K562 (cell line): ENCODE measurements around the gene PAAF1. TPM values are rescaled to one million over a fixed set of nuclear protein-coding genes. Genes with fewer than 3 reads are reported as not detected.

Experiments used
- ATAC-seq: fragments of 200-7000 bp; cut with Tn5 transposase; 3 replicates; pipeline ENCODE4 v1.9.1; 2020; ENCODE audit warnings: moderate library complexity
- BruUV-seq: library from RNA; stranded (reverse); fragments of 400-500 nt; replicated peaks from 2 replicates; lab custom pipeline; 2021; lab: Mats Ljungman, UMichigan
- CTCF ChIA-PET: fragments of 300-600 bp; formaldehyde crosslinking; extraction: SDS; loops from one replicate; lab custom pipeline; 2021; ENCODE audit warnings: low intra/inter-chr PET ratio; lab: Yijun Ruan, JAX
- POLR2A ChIA-PET: fragments of 300-600, 350-650 bp; sonication (Branson Sonifier 250); formaldehyde crosslinking; extraction: SDS; loops from one replicate; lab custom pipeline; 2021; ENCODE audit warnings: antibody characterized with exemption, inconsistent platforms; lab: Yijun Ruan, JAX
- DNase-seq, 4 experiments: peaks; one replicate each; pipeline versions ENCODE4 v3.0.0 to v3.0.0-alpha.2; 2011 to 2018; ENCODE audit warnings: low spot score in 3 of 4, mixed read lengths in 3 of 4; ENCODE audit errors: extremely low read depth in 1 of 4
- FAIRE-seq: peaks from 2 replicates; lab custom pipeline; 2011; peaks lifted over from hg19 to GRCh38; lab: Jason Lieb, UNC
- H2AFZ ChIP-seq: 2 replicates; pipeline ENCODE4 v1.6.0; 2011; ENCODE audit warnings: low read depth, low read length, control low read depth, inconsistent platforms
- H3K27ac ChIP-seq: fragments of 200-600 bp; 3 replicates; pipeline ENCODE4 v1.8.0; 2011; ENCODE audit warnings: low read depth, mild to moderate bottlenecking, control low read depth, inconsistent platforms, low read length, moderate library complexity, mixed read lengths; ENCODE audit errors: extremely low read depth
- H3K27me3 ChIP-seq, 2 experiments: fragments of 300-600 bp in 1 of 2; 2 replicates in 1 of 2; 3 replicates in 1 of 2; pipeline versions ENCODE4 v1.6.0 to v1.8.0; 2011; ENCODE audit warnings: inconsistent platforms in 2 of 2, low read length in 2 of 2, mild to moderate bottlenecking in 1 of 2, mixed read lengths in 1 of 2, moderate library complexity in 1 of 2; ENCODE audit not compliant: control insufficient read depth in 2 of 2, insufficient read depth in 2 of 2
- H3K36me3 ChIP-seq: fragments of 300-600 bp; 3 replicates; pipeline ENCODE4 v1.8.0; 2011; ENCODE audit warnings: mild to moderate bottlenecking, low read length, inconsistent platforms; ENCODE audit not compliant: control insufficient read depth, insufficient read depth
- H3K4me1 ChIP-seq, 2 experiments: fragments of 200-600 bp in 1 of 2; replicated peaks in 1 of 2; 2 replicates in 1 of 2; 3 replicates in 1 of 2; pipeline versions ENCODE4 v1.5.1 to v1.8.0; 2011; ENCODE audit warnings: inconsistent platforms in 2 of 2, low read length in 2 of 2, mild to moderate bottlenecking in 1 of 2, mixed read lengths in 1 of 2, moderate library complexity in 1 of 2; ENCODE audit not compliant: control insufficient read depth in 2 of 2, insufficient read depth in 2 of 2
- H3K4me2 ChIP-seq: 2 replicates; pipeline ENCODE4 v1.6.1; 2011; ENCODE audit warnings: low read length, control low read depth, inconsistent platforms, mixed read lengths; ENCODE audit not compliant: insufficient read depth
- H3K4me3 ChIP-seq: fragments of 200-600 bp; sonication (generic), shearing (Covaris generic); 2 replicates; pipeline ENCODE4 v1.5.1; 2016; ENCODE audit warnings: control low read depth, inconsistent platforms
- H3K79me2 ChIP-seq: fragments of 200-600 bp; 3 replicates; pipeline ENCODE4 v1.8.0; 2011; ENCODE audit warnings: low read length, inconsistent platforms; ENCODE audit not compliant: control insufficient read depth, insufficient read depth
- H3K9ac ChIP-seq, 2 experiments: 2 replicates each; pipeline versions ENCODE4 v1.6.0 to v1.6.1; 2011; ENCODE audit warnings: low read depth in 2 of 2, low read length in 2 of 2, control low read depth in 1 of 2, inconsistent platforms in 1 of 2, mild to moderate bottlenecking in 1 of 2, mixed read lengths in 1 of 2; ENCODE audit not compliant: insufficient read depth in 1 of 2
- H3K9me1 ChIP-seq: one replicate; pipeline ENCODE4 v1.6.0; 2011; ENCODE audit warnings: inconsistent platforms, mild to moderate bottlenecking, low read length, moderate library complexity; ENCODE audit not compliant: control insufficient read depth, insufficient read depth
- H3K9me3 ChIP-seq: replicated peaks from 2 replicates; pipeline ENCODE4 v1.5.1; 2011; ENCODE audit warnings: low read depth, low read length, inconsistent platforms; ENCODE audit not compliant: control insufficient read depth, insufficient read depth
- H4K20me1 ChIP-seq: replicated peaks from 2 replicates; pipeline ENCODE4 v1.6.1; 2011; ENCODE audit warnings: low read length, inconsistent platforms, mixed read lengths; ENCODE audit not compliant: control insufficient read depth, insufficient read depth
- E2F6 ChIP-seq, 2 experiments: IDR thresholded peaks; 2 replicates each; pipeline ENCODE4 v1.6.1; 2011; ENCODE audit warnings: borderline replicate concordance in 1 of 2, control low read depth in 1 of 2, low read depth in 1 of 2, low read length in 1 of 2, mild to moderate bottlenecking in 1 of 2, mixed read lengths in 1 of 2, moderate library complexity in 1 of 2; ENCODE audit not compliant: insufficient read depth in 1 of 2, insufficient read length in 1 of 2, poor library complexity in 1 of 2, severe bottlenecking in 1 of 2; ENCODE audit errors: extremely low read depth in 1 of 2
- RBFOX2 ChIP-seq: fragments of 200-400 bp; formaldehyde crosslinking; IDR thresholded peaks from 2 replicates; pipeline ENCODE4 v1.6.1; 2017; ENCODE audit warnings: low read depth, mild to moderate bottlenecking, low read length, moderate library complexity
- WGBS: fragments of 100-300 bp; shearing (Covaris generic); methylation state at CpG from one replicate; pipeline ENCODE4 v1.1.6; 2016; ENCODE audit warnings: low coverage, mixed read lengths; ENCODE audit not compliant: insufficient coverage; ENCODE audit errors: missing lambda C conversion rate; 5-methylcytosine and 5-hydroxymethylcytosine counted together
- in situ Hi-C: fragments of 300-500 bp; cut with MboI; formaldehyde crosslinking; loops from 4 replicates; pipeline ENCODE4 v1.15.0; 2018; ENCODE audit warnings: inconsistent platforms, mixed read lengths
- intact Hi-C: fragments of 100-400 bp; cut with micrococcal nuclease; formaldehyde crosslinking; loops from 2 replicates; pipeline ENCODE4 v1.14.2; 2022
- polyA plus RNA-seq, 8 experiments: library from polyadenylated mRNA; depleted of rRNA in 4 of 8; stranded (reverse) in 5 of 8; unstranded in 3 of 8; fragments of >200 nt; fragmentation: Nextera tagmentation in 2 of 8; fragmentation: Illumina TruSeq in 1 of 8; extraction: Ambion mirVana in 2 of 8; extraction: Trizol in 1 of 8; gene quantifications; 2 replicates each; pipeline versions ENCODE4 v1.2.1 to v1.2.3, GENCODE V29; 2011 to 2014; ENCODE audit warnings: inconsistent platforms in 1 of 8, missing spikeins in 1 of 8
- total RNA-seq, 7 experiments: library from RNA; depleted of rRNA in 6 of 7; stranded (reverse); fragments of >200 nt in 6 of 7; fragmentation: Illumina TruSeq in 2 of 7; extraction: Trizol in 2 of 7; gene quantifications; 2 replicates each; pipeline versions ENCODE4 v1.2.1 to v1.2.3, GENCODE V29; 2011 to 2021; ENCODE audit warnings: low replicate concordance in 1 of 7

Gene PAAF1
- total and polyA plus RNA-seq, 9 of the 15 experiments (the other 6 are each of a cell fraction or from before 2014, with no cell fraction given): 13.5 to 78.6 (median 23.3) TPM

GRCh38 chr11:73872749-73873357 lies 3.9 kb upstream of the PAAF1 start:
- H3K36me3 ChIP-seq: peaks cover 53% of the 10 kb centered on the region
- H3K9ac ChIP-seq: no peak overlapping the region
- 99% methylated on average over 9 of the region's 9 CpGs for WGBS
- FAIRE-seq (no peak), ATAC-seq (no peak), DNase-seq (no peak)
- CTCF ChIA-PET: no interaction called here
- H3K4me1 ChIP-seq: peaks cover 3 to 6% of the 10 kb centered on the region in 2 experiments; a peak in 3 of 5 replicates
- H3K9me3 ChIP-seq: no peaks in the 10 kb centered on the region
- in situ Hi-C loops: no loop called here
- peaks cover 49% of the 10 kb centered on the region for H3K79me2 ChIP-seq
- BruUV-seq: no TSS peak
- no peak overlapping the region for H3K4me2 ChIP-seq
- H3K4me3 ChIP-seq: no peak overlapping the region
- POLR2A ChIA-PET: interaction anchor here (1.2 to 1.4 kb wide), 2 partner anchors 8 to 10 kb away, joined by 3 to 4 read pairs; no protein-coding TSS in a partner anchor
- H3K27me3 ChIP-seq: no peaks in the 10 kb centered on the region
- H3K9me1 ChIP-seq: peaks cover 3% of the 10 kb centered on the region
- TF ChIP-seq RBFOX2 (0 out of 2 replicates have a peak, but pooled peaks have one; percentile 29), E2F6 (IDR thresholded peaks at IDR 0.05; ENCODE audit: borderline replicate concordance in 1 of 2, extremely low read depth in 1 of 2, insufficient read depth in 1 of 2, insufficient read length in 1 of 2, low read depth in 1 of 2, low read length in 1 of 2, poor library complexity in 1 of 2, severe bottlenecking in 1 of 2) (no peak)
- H4K20me1 ChIP-seq: no peaks in the 10 kb centered on the region
- intact Hi-C loops: loop anchor here (10.0 kb wide), 1 partner anchor 108 kb away; the partner anchor contains the start of gene RAB6A
- H2AFZ ChIP-seq: no peak overlapping the region
- H3K27ac ChIP-seq: no peak overlapping the region
